HG02884 (cell line): ENCODE data around the gene CEP57L1.
"Not testable (repeated sequence)": the region's sequence is repeated elsewhere in the genome, so short reads cannot be mapped to it uniquely, and the experiment has no call there.

Experiments
- ATAC-seq: cut with Tn5 transposase; IDR thresholded peaks from one replicate; pipeline ENCODE4 v1.9.1; 2021; ENCODE audit warnings: mild to moderate bottlenecking, moderate library complexity; ENCODE audit not compliant: unreplicated experiment

Gene CEP57L1

DNA sequence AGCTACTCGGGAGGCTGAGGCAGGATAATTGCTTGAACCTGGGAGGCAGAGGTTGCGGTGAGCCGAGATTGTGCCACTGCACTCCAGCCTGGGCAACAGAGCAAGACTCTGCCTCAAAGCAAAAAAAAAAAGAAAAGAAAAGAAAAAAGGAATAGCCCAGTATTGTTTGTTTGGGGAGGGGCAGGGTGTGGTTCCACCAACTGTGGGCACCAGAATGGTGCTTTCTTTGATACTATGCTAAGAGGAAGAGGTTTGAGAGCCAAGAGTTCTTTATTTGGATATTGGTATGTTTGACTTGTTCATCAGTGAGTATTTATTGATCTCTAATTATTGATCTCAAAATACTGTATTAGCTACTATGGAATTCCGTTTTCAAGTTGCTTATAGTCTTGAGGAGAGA is 72.3 kb downstream of the CEP57L1 start:
- ATAC-seq: no peak

DNA sequence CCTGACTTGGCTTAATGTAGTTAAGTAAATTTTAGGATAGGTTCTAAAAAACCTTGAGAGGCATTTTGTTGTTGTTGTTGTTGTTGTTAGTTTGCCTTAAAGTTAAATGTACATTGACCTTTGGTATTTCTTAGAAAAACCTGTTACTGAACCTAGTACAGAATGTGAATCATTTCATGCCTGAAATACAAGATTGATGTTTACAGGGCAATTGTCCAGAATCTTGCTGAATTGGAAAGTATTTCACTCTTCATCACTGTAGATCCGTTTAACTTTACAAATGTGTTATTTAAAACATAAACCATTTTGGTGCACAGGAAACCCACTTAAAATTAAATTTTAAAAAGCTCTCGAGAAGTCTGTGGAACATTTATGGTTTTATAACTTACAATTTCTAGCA is 75.0 kb downstream of the CEP57L1 start:
- no peak for ATAC-seq

- no peak for ATAC-seq
Measured at GRCh38 chr6:109172101-109172746, 76.9 kb downstream of the CEP57L1 start.

DNA sequence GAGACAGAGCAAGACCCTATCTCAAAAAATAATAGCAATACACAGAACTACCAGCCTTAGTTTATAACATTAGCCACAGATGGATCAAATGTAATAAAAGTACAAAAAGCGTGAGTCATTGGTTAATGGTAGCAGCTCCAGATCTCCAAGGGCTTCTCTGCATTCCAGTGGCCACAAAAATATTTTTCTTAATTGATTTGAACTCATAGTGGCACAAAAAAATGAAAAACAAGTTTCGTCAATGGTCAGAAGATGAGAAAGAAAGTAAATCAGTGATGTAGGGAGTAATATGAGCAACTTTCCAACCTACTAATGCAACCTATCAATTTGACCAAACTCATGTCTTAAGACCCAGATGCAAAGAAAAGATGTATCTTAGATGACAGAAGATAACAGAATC is 79.6 kb downstream of the CEP57L1 start:
- ATAC-seq: no peak

- no peak for ATAC-seq
Measured at GRCh38 chr6:109178921-109179320, 83.6 kb downstream of the CEP57L1 start.

DNA sequence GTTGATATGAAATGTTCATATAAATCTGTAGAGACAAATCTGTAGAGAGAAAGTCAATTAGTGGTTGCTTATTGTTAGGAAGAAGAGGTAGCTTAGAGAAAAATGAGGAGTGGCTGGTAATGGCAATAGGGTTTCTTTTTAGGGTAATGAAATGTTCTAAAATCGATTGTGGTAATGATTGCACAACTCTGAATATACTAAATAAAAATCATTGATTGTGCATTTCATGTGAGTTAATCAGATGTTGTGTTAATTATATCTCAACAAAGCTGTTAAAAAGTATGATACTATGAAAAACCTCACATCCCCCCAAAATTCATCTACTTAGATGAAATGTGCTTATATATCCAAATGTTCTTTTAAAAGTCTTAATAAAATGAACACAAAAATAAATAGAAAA is 84.2 kb downstream of the CEP57L1 start:
- ATAC-seq: no peak

GRCh38 chr6:109182578-109182977 is 87.3 kb downstream of the CEP57L1 start:
- ATAC-seq: no peak

DNA sequence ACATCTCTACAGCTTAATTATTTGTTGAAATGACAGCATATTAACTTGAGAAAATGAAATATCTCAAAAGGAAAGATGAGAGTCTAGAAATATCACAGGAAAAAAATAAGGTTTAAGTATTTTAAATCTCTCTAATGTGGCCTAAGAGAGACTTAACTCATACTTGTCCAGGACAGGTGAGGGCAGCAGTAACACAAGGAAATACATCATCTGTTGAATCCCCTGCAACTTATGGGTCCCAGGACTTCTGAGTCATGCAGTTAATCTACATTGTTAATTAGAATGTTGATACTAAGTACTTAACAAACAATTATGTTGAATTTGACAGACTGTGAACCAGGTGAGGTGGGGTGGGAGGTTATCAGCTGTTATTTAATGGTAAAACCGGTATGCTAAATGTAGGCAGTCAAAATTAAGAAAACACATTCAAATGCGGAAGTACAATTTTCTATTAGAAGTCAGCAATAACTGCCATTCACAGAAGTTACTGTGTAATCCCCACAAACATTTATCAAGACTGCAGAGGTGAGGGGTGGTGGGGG is 87.9 kb downstream of the CEP57L1 start:
- no peak for ATAC-seq

DNA sequence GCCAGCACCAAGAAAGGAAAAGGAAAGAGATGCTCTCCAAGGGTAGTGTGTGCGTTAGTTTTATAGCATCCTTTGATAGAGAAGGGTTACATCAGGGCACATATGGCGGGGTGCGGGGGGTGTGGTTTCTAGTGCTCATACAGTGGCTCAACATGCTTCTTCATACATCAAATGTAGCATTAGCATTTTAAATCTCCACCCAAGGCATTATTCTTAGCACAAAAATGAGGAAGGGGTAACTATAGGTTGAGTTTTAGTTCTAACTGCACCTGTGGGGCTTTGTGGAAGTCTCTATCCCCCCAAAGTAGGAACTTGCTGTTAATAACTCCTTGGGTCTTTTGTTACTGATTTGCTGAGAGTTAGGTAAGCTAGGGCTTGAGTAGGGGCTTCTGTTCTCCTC is 89.3 kb downstream of the CEP57L1 start:
- no peak for ATAC-seq

- ATAC-seq: no peak
Measured at GRCh38 chr6:109186012-109186411, 90.7 kb downstream of the CEP57L1 start.

DNA sequence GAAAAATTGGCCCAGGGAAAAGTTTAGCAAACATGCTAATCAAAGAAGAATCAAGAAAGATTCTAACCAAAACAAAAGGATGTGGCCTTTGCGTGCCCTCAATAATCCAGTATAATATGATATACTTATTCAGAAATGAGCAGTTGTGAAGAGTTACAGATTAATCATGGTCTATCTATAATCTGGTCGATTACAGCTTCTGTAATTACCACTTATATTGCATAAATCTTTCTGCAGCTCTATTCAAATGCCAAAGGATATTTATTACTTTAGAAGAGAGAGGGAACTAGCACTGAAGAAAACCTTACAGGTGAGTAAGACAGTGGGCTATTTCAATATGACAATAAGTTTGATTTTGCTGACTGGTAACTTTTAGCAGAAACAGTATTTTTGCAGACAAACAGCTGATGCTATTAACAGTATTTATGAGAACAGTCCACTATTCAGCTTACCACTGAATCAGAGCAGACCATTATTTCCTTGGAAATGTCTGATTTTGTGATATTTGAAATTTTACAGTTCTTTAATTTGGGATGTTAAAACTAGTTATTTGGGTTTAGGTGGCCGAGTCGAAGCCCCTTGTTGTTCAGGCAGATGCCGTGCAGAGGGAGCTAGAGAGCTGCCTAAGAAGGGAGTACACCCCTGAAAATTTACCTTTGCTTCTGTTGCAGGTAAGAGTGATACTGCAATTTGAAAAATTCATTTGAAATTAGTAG is 92.2 kb downstream of the CEP57L1 start:
- ATAC-seq: no peak

GRCh38 chr6:109188115-109188411 is 92.8 kb downstream of the CEP57L1 start:
- ATAC-seq: no peak

DNA sequence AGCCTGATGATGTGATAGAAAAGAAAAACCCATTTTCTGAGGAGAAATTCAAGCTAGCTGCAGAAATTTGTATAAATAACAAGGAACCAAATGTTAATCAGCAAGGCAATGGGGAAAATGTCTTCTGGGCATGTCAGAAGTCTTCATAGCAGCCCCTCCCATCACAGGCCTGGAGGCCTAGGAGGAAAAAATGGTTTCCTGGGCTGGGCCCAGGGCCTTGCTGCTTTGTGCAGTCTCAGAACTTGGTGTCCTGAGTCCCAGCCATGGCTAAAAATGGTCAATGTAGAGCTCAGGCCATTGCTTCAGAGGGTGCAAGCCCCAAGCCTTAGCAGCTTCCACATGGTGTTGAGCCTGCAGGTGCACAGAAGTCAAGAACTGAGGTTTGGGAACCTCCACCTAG is 96.1 kb downstream of the CEP57L1 start:
- ATAC-seq: not testable (repeated sequence)

- no peak for ATAC-seq
Measured at GRCh38 chr6:109192865-109193264, 97.6 kb downstream of the CEP57L1 start.

- no peak for ATAC-seq
Measured at GRCh38 chr6:109194880-109195279, 99.6 kb downstream of the CEP57L1 start.

DNA sequence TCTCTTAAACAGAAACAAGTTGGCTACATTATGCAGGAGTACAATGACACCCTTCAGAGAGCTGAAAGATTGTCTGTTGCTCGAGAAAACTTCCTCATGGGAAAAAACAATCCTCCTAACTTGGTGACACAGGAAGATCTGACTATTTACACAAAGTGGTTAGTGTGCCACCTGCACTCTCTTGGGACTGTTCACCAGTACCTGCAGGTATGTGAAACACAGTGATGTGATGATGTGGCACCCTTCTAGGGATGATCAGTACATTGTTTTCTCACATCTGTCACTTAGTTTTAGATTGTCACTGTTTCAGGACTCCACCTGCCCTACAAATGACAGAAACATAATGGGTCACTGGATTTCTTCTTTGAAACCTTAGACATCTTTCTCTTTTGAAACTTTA is 101.8 kb downstream of the CEP57L1 start:
- no peak for ATAC-seq

- no peak for ATAC-seq
Measured at GRCh38 chr6:109202409-109203264, 107.3 kb downstream of the CEP57L1 start.

DNA sequence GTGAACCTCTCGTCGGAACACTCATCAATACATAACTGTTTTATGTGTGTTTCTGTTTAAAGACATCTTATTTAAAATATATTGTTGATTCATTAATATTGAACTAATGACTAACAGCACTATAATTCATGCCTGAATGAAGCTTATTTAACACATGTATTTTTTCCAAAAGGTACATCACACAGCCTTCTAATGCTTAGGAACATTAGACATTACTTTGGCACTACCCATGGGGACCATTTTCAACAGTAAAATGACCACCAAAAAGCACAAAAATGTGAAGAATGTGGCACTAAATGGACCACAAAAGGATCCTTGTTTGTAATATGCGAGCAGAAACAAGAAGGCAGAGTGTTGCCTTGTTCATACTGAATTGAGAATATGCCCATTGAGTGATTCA is 109.2 kb downstream of the CEP57L1 start:
- ATAC-seq: no peak

DNA sequence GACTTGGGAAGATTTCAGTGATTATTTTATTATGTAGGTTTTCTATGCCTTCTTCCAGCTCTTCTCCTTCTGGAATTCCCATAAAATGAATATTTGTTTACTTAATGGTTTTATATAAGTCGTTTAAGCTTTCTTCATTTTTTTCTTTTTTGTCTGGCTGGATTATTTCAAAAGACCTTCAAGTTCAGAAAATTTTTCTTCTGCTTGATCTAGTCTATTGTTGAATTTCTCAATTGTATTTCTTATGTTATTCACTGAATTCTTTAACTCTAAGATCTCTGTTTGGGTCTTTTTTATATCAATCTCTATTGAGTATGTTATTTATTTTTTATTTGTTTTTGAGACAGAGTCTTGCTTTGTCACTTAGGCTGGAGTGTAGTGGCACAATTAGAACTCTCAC is 117.4 kb downstream of the CEP57L1 start:
- ATAC-seq: no peak
